Measurements from ENCODE around the gene UROC1. TPM values are rescaled to one million over a fixed set of nuclear protein-coding genes. Genes with fewer than 3 reads are reported as not detected.
A peak's percentile ranks its signal among the peaks of the same experiment; 100 is the strongest.

UROC1 gene
- not detected for total RNA-seq (ENCODE audit: unreplicated experiment)
- long read RNA-seq = 0 reads

- no peaks in the 10 kb centered on the region for H3K36me3 Mint-ChIP-seq (ENCODE audit: unreplicated experiment)
- TF ChIP-seq CTCF (IDR thresholded peaks at IDR 0.05; ENCODE audit: partially characterized antibody, unreplicated experiment) = no peak
- H3K27me3 Mint-ChIP-seq (ENCODE audit: unreplicated experiment) = peaks cover 9% of the 10 kb centered on the region
- peaks cover 4% of the 10 kb centered on the region for H3K9me3 Mint-ChIP-seq (ENCODE audit: unreplicated experiment)
- peaks cover 8% of the 10 kb centered on the region for H3K4me1 Mint-ChIP-seq (ENCODE audit: low read depth, unreplicated experiment)
- peak; percentile 10 for DNase-seq
- H3K4me3 Mint-ChIP-seq (ENCODE audit: unreplicated experiment) = no peak within 1 kb of the TSS
- no peak within 1 kb of the TSS for H3K27ac Mint-ChIP-seq (ENCODE audit: unreplicated experiment)
These were observed at the start of gene UROC1 for GRCh38 chr3:126517291-126517951. Gene UROC1 (minus strand): TSS chr3:126517773. CDS start chr3:126517719, 54 bp downstream.

- no peak overlapping the region for H3K4me3 Mint-ChIP-seq (ENCODE audit: unreplicated experiment)
- H3K27me3 Mint-ChIP-seq (ENCODE audit: unreplicated experiment) = no peaks in the 10 kb centered on the region
- TF ChIP-seq CTCF (IDR thresholded peaks at IDR 0.05; ENCODE audit: partially characterized antibody, unreplicated experiment) = no peak
These were observed 45.2 kb upstream of the UROC1 start for GRCh38 chr3:126562737-126563276.

GRCh38 chr3:126558336-126559071 is 40.9 kb upstream of the UROC1 start, which contains the start of gene C3orf22:
Gene C3orf22 (minus strand): TSS chr3:126558932. CDS start chr3:126553390, 5,542 bp downstream.
- no peak within 1 kb of the TSS for H3K27ac Mint-ChIP-seq (ENCODE audit: unreplicated experiment)
- no peaks in the 10 kb centered on the region for H3K4me1 Mint-ChIP-seq (ENCODE audit: low read depth, unreplicated experiment)
- peaks cover 7% of the 10 kb centered on the region for H3K36me3 Mint-ChIP-seq (ENCODE audit: unreplicated experiment)
- peak; percentile 30 for DNase-seq
- H3K9me3 Mint-ChIP-seq (ENCODE audit: unreplicated experiment) = peaks cover 3% of the 10 kb centered on the region
- peaks cover 4% of the 10 kb centered on the region for H3K27me3 Mint-ChIP-seq (ENCODE audit: unreplicated experiment)
- H3K4me3 Mint-ChIP-seq (ENCODE audit: unreplicated experiment) = no peak within 1 kb of the TSS
- no peak for TF ChIP-seq CTCF (IDR thresholded peaks at IDR 0.05; ENCODE audit: partially characterized antibody, unreplicated experiment)

More at GRCh38 chr3:126562737-126563276, 45.2 kb upstream of the UROC1 start:
- no peak for DNase-seq
- H3K4me1 Mint-ChIP-seq (ENCODE audit: low read depth, unreplicated experiment) = no peaks in the 10 kb centered on the region
- H3K9me3 Mint-ChIP-seq (ENCODE audit: unreplicated experiment) = peaks cover 3% of the 10 kb centered on the region
- no peak overlapping the region for H3K27ac Mint-ChIP-seq (ENCODE audit: unreplicated experiment)
- peaks cover 7% of the 10 kb centered on the region for H3K36me3 Mint-ChIP-seq (ENCODE audit: unreplicated experiment)

GRCh38 chr3:126557761-126558160 is 40.2 kb upstream of the UROC1 start:
- DNase-seq = peak; percentile 13
- Mint-ChIP-seq H3K4me1 (ENCODE audit: low read depth, unreplicated experiment) (no peaks in the 10 kb centered on the region), H3K27ac (ENCODE audit: unreplicated experiment) (no peak overlapping the region), H3K27me3 (ENCODE audit: unreplicated experiment) (peaks cover 4% of the 10 kb centered on the region), H3K36me3 (ENCODE audit: unreplicated experiment) (peaks cover 2% of the 10 kb centered on the region), H3K4me3 (ENCODE audit: unreplicated experiment) (no peak overlapping the region), H3K9me3 (ENCODE audit: unreplicated experiment) (peaks cover 3% of the 10 kb centered on the region)
- TF ChIP-seq CTCF (IDR thresholded peaks at IDR 0.05; ENCODE audit: partially characterized antibody, unreplicated experiment) = no peak
